ENCODE measurements around the gene MAST4.

MAST4 gene

DNA sequence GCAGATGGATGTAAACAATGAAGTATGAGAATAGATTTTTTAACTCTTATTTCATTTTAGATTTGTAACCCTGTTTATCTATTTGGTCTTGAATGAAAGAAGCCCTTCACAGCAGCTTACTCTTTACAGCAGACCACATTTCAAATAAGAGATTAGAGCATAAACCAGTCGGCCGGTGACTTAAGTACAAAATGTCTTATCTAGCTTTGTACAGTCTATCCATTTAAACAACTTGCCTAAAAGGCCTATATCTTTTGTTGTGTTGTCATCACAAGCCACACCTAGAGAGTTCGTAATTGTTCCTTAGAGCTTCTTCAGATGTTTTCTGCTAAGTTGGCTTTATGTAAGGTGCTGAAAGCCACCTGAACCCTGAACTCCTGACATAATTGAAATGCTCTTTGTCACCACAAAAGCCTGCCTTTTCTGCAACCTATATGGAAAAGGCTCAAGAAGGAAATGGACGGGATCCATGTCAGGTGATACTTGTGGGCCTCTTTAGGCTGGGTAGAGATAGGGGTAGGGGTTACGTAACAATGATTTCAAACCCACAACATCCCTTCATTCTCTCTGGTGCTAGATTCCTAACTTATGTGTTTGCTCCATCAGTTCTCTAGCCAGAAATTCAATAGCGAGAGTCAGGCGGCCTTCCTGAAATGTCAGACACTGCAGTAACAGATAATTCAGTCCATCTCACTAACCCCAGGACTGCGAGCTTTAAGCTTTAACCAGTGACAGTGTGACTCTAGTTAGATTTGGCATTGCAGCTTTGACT is 437.9 kb downstream of the MAST4 start:
- Histone ChIP-seq H3K36me3 (ENCODE audit: control insufficient read depth in 2 of 2, insufficient read depth in 2 of 2, low read length in 2 of 2) (no peaks in the 10 kb centered on the region), H3K9ac (ENCODE audit: low read length in 2 of 2) (no peak overlapping the region), H3K27ac (ENCODE audit: low read length) (no peak overlapping the region), H3K4me1 (ENCODE audit: control insufficient read depth, insufficient read depth, low read length) (peaks cover 9% of the 10 kb centered on the region), H3K27me3 (ENCODE audit: control insufficient read depth in 1 of 2, insufficient read depth in 2 of 2, low read length in 2 of 2) (no peaks in the 10 kb centered on the region), H3K9me3 (ENCODE audit: control insufficient read depth in 2 of 2, low read length in 2 of 2) (no peaks in the 10 kb centered on the region), H3K4me3 (ENCODE audit: low read length in 2 of 2) (no peak overlapping the region)

DNA sequence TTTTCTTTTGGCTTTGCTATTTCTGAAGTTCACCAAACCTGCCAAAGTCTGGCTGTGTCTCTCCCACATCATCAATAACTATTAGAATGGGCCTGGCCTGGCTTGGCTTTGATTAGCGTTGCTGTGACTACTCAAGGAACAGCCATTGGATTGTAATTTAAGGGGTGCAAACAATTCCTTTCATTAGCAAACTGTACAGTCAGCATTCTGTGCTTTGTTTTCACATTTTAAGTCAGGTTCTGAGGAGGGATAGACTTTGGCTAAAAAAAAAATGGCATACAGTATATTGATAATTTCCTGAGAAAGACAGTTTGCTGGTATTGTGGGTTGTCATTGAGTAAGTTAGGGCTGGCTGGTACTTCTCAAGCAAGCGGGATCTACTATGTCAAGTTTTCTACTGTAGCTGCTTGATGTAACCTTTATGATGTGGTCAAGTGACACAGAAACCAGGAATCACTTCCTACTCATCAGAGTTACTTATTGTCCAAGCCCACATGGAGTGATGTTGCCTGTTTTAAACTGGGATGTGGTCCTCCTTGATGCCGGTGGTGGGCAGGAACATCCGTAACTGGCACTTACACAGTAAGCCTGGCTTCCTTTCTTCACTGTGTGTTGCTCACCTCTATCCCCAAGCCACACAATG is 439.0 kb downstream of the MAST4 start:
- H3K27ac ChIP-seq (ENCODE audit: low read length) = no peak overlapping the region
- H3K4me1 ChIP-seq (ENCODE audit: control insufficient read depth, insufficient read depth, low read length) = peaks cover 9% of the 10 kb centered on the region

DNA sequence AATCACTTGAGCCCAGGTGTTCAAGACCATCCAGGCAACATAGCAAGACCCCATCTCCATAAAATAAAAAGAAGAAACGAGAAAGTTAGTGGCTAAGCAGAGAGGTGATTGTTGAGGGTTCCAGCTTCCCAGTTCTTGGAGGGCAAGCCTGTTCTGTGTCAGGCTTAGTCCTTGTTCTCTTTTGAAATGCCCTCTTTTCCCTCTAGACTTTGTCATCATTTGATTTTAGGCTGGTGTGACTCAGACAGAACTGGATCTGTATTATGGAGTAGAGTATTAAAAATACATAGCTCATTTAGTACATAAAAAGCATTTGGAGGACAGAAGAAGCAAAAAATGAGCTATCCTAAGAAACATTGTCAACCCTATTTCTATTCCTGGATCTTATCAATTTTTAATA is 441.0 kb downstream of the MAST4 start:
- Histone ChIP-seq H3K9ac (ENCODE audit: low read length in 2 of 2) (no peak overlapping the region), H3K4me1 (ENCODE audit: control insufficient read depth, insufficient read depth, low read length) (peaks cover 1% of the 10 kb centered on the region), H3K36me3 (ENCODE audit: control insufficient read depth in 2 of 2, insufficient read depth in 2 of 2, low read length in 2 of 2) (no peaks in the 10 kb centered on the region), H3K9me3 (ENCODE audit: control insufficient read depth in 2 of 2, low read length in 2 of 2) (no peaks in the 10 kb centered on the region), H3K4me3 (ENCODE audit: low read length in 2 of 2) (no peak overlapping the region), H3K27ac (ENCODE audit: low read length) (no peak overlapping the region), H3K27me3 (ENCODE audit: control insufficient read depth in 1 of 2, insufficient read depth in 2 of 2, low read length in 2 of 2) (no peaks in the 10 kb centered on the region)

More for the DNA sequence above, 439.0 kb downstream of the MAST4 start:
- Histone ChIP-seq H3K9ac (ENCODE audit: low read length in 2 of 2) (no peak overlapping the region), H3K27me3 (ENCODE audit: control insufficient read depth in 1 of 2, insufficient read depth in 2 of 2, low read length in 2 of 2) (no peaks in the 10 kb centered on the region), H3K9me3 (ENCODE audit: control insufficient read depth in 2 of 2, low read length in 2 of 2) (no peaks in the 10 kb centered on the region), H3K36me3 (ENCODE audit: control insufficient read depth in 2 of 2, insufficient read depth in 2 of 2, low read length in 2 of 2) (no peaks in the 10 kb centered on the region), H3K4me3 (ENCODE audit: low read length in 2 of 2) (no peak overlapping the region)

DNA sequence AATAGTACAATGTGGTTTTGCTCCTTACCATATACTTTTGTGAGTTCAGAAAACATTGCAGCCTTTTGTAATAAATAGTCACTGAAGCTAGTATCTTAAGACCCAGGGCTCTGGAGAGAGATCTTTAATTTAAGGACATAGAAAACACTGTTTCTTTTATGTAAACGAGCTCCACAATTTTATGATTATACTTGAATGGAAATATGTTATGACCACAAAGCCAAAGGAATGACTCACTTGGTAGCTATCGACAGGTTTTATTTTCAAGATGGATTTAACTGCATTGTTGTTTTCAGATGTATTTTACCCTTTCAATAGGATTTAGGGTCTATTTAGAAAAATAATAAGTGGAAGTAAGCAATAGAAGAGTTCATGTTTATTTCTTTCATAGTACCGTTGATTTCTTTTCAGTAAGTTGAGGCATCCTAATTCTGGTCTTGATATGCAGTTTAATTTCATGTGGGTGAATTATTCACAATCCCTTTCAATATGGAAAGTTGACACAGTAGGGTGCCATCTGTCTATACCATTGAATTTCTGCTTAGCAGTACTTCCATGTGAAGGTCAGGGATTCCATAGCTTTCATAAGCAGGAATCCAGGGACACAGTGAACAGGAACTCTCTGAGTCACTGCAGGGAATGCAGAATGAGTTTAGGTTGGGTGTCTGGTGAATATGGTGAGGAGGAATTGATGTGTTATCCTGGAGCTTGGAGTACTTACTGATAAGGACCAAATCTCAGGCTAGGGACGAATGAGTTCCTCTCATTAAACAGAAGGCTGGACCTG is 442.8 kb downstream of the MAST4 start:
- Histone ChIP-seq H3K27ac (ENCODE audit: low read length) (no peak overlapping the region), H3K9ac (ENCODE audit: low read length in 2 of 2) (no peak overlapping the region), H3K4me3 (ENCODE audit: low read length in 2 of 2) (no peak overlapping the region), H3K9me3 (ENCODE audit: control insufficient read depth in 2 of 2, low read length in 2 of 2) (no peaks in the 10 kb centered on the region), H3K27me3 (ENCODE audit: control insufficient read depth in 1 of 2, insufficient read depth in 2 of 2, low read length in 2 of 2) (no peaks in the 10 kb centered on the region), H3K4me1 (ENCODE audit: control insufficient read depth, insufficient read depth, low read length) (no peaks in the 10 kb centered on the region), H3K36me3 (ENCODE audit: control insufficient read depth in 2 of 2, insufficient read depth in 2 of 2, low read length in 2 of 2) (no peaks in the 10 kb centered on the region)

- Histone ChIP-seq H3K9me3 (ENCODE audit: control insufficient read depth in 2 of 2, low read length in 2 of 2) (no peaks in the 10 kb centered on the region), H3K4me1 (ENCODE audit: control insufficient read depth, insufficient read depth, low read length) (peaks cover 9% of the 10 kb centered on the region), H3K27me3 (ENCODE audit: control insufficient read depth in 1 of 2, insufficient read depth in 2 of 2, low read length in 2 of 2) (no peaks in the 10 kb centered on the region), H3K9ac (ENCODE audit: low read length in 2 of 2) (no peak overlapping the region), H3K36me3 (ENCODE audit: control insufficient read depth in 2 of 2, insufficient read depth in 2 of 2, low read length in 2 of 2) (no peaks in the 10 kb centered on the region), H3K27ac (ENCODE audit: low read length) (no peak overlapping the region), H3K4me3 (ENCODE audit: low read length in 2 of 2) (no peak overlapping the region)
Observed at GRCh38 chr5:67042176-67043003, 446.2 kb downstream of the MAST4 start.

GRCh38 chr5:67043796-67044511 is 447.8 kb downstream of the MAST4 start:
- H3K27ac ChIP-seq (ENCODE audit: low read length) = no peak overlapping the region
- H3K9me3 ChIP-seq (ENCODE audit: control insufficient read depth in 2 of 2, low read length in 2 of 2) = no peaks in the 10 kb centered on the region
- H3K27me3 ChIP-seq (ENCODE audit: control insufficient read depth in 1 of 2, insufficient read depth in 2 of 2, low read length in 2 of 2) = no peaks in the 10 kb centered on the region
- peaks cover 9% of the 10 kb centered on the region for H3K4me1 ChIP-seq (ENCODE audit: control insufficient read depth, insufficient read depth, low read length)
- no peak overlapping the region for H3K9ac ChIP-seq (ENCODE audit: low read length in 2 of 2)
- no peaks in the 10 kb centered on the region for H3K36me3 ChIP-seq (ENCODE audit: control insufficient read depth in 2 of 2, insufficient read depth in 2 of 2, low read length in 2 of 2)
- H3K4me3 ChIP-seq (ENCODE audit: low read length in 2 of 2) = no peak overlapping the region

- Histone ChIP-seq H3K36me3 (ENCODE audit: control insufficient read depth in 2 of 2, insufficient read depth in 2 of 2, low read length in 2 of 2) (no peaks in the 10 kb centered on the region), H3K4me1 (ENCODE audit: control insufficient read depth, insufficient read depth, low read length) (peaks cover 9% of the 10 kb centered on the region), H3K9me3 (ENCODE audit: control insufficient read depth in 2 of 2, low read length in 2 of 2) (no peaks in the 10 kb centered on the region), H3K4me3 (ENCODE audit: low read length in 2 of 2) (no peak overlapping the region), H3K27ac (ENCODE audit: low read length) (no peak overlapping the region), H3K27me3 (ENCODE audit: control insufficient read depth in 1 of 2, insufficient read depth in 2 of 2, low read length in 2 of 2) (no peaks in the 10 kb centered on the region), H3K9ac (ENCODE audit: low read length in 2 of 2) (no peak overlapping the region)
Observed at GRCh38 chr5:67045816-67046740, 449.9 kb downstream of the MAST4 start.

DNA sequence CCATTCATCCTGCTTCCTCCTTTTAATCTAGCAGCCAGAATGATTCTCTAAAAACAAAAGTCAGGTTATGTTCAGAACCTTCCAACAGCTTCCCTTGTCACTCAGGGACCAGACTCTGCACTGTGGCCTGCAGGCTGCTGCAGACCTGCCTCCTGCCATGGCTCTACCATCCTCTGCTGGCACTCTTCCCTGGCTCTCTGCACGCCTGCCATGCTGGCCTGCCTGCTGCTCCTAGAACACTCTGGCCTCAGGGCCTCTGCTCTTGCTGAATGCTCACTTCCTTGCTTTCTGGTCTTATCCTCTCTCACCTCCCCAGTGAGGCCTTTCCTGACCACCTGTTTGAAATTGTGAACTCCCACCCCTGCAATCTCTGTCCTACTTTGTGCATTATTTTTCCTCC is 451.0 kb downstream of the MAST4 start:
- Histone ChIP-seq H3K27ac (ENCODE audit: low read length) (no peak overlapping the region), H3K9ac (ENCODE audit: low read length in 2 of 2) (no peak overlapping the region), H3K27me3 (ENCODE audit: control insufficient read depth in 1 of 2, insufficient read depth in 2 of 2, low read length in 2 of 2) (no peaks in the 10 kb centered on the region), H3K9me3 (ENCODE audit: control insufficient read depth in 2 of 2, low read length in 2 of 2) (no peaks in the 10 kb centered on the region), H3K4me1 (ENCODE audit: control insufficient read depth, insufficient read depth, low read length) (peaks cover 9% of the 10 kb centered on the region), H3K4me3 (ENCODE audit: low read length in 2 of 2) (no peak overlapping the region), H3K36me3 (ENCODE audit: control insufficient read depth in 2 of 2, insufficient read depth in 2 of 2, low read length in 2 of 2) (no peaks in the 10 kb centered on the region)

DNA sequence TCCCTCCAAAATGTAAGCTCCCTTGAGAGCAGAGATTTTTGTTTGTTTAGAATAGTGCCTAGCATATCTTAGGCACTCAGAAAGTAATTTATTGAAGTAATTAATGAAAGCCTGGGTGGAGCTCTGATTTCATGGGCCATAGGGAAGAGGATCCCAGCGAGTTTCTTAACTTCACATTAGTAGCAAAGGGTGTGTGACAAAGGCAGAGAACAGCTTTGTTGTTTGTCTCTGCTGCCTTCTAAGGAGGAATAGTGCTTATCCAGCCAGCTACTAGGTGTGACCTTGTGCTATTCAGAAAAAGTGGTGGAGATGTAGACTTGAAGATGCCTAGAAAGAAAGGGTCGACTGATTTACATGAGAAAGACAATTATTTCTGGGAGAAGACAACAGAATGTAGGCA is 451.4 kb downstream of the MAST4 start:
- H3K4me3 ChIP-seq (ENCODE audit: low read length in 2 of 2) = no peak overlapping the region
- peaks cover 9% of the 10 kb centered on the region for H3K4me1 ChIP-seq (ENCODE audit: control insufficient read depth, insufficient read depth, low read length)
- H3K27ac ChIP-seq (ENCODE audit: low read length) = no peak overlapping the region
- H3K36me3 ChIP-seq (ENCODE audit: control insufficient read depth in 2 of 2, insufficient read depth in 2 of 2, low read length in 2 of 2) = no peaks in the 10 kb centered on the region
- no peaks in the 10 kb centered on the region for H3K27me3 ChIP-seq (ENCODE audit: control insufficient read depth in 1 of 2, insufficient read depth in 2 of 2, low read length in 2 of 2)
- no peak overlapping the region for H3K9ac ChIP-seq (ENCODE audit: low read length in 2 of 2)
- H3K9me3 ChIP-seq (ENCODE audit: control insufficient read depth in 2 of 2, low read length in 2 of 2) = no peaks in the 10 kb centered on the region

Data from stomach smooth muscle (tissue), 2 donors.